ENCODE results near the gene VIPAS39.
A peak's percentile ranks its signal among the peaks of the same experiment; 100 is the strongest.

The VIPAS39 gene

GRCh38 chr14:77469539-77469938 is 12.1 kb upstream of the VIPAS39 start:
- TF ChIP-seq SUZ12 (IDR thresholded peaks at IDR 0.05; ENCODE audit: extremely low read depth, insufficient read depth, insufficient read length) (no peak), YY1 (IDR thresholded peaks at IDR 0.05; ENCODE audit: insufficient read depth, insufficient read length) (no peak), ZNF274 (IDR thresholded peaks at IDR 0.05; ENCODE audit: low read depth, low read length) (no peak)
- Histone ChIP-seq H3K9ac (ENCODE audit: insufficient read length, low read depth) (no peak overlapping the region), H3K4me1 (ENCODE audit: insufficient read depth, insufficient read length) (no peaks in the 10 kb centered on the region), H3K36me3 (ENCODE audit: insufficient read depth, insufficient read length, low read length) (peaks cover 55% of the 10 kb centered on the region), H3K27me3 (ENCODE audit: insufficient read depth, insufficient read length) (no peaks in the 10 kb centered on the region), H3K4me3 (ENCODE audit: insufficient read length, low read depth) (no peak overlapping the region), H3K9me3 (ENCODE audit: insufficient read depth, low read length) (no peaks in the 10 kb centered on the region)
- DNase-seq (ENCODE audit: low read depth, low spot score) = no peak

DNA sequence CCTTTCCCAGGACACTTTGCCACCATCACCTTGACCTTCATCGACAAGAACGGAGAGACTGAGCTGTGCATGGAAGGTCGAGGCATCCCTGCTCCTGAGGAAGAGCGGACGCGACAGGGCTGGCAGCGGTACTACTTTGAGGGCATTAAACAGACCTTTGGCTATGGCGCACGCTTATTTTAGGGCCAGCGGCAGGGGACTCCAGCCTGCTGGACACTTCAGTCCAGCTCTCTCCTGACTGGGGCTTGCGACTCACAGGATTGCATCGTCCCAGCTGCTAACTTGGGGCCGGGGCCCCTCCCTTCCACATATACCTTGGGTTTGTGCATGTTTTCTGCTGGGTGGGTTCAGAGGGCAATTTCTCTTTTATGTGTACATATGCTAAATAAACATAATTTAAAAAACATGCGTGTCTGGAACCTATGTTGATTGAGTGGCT is 11.7 kb upstream of the VIPAS39 start:
- no peak for TF ChIP-seq SUZ12 (IDR thresholded peaks at IDR 0.05; ENCODE audit: extremely low read depth, insufficient read depth, insufficient read length)
- no peak for TF ChIP-seq ZNF274 (IDR thresholded peaks at IDR 0.05; ENCODE audit: low read depth, low read length)
- TF ChIP-seq YY1 (IDR thresholded peaks at IDR 0.05; ENCODE audit: insufficient read depth, insufficient read length) = no peak
- Histone ChIP-seq H3K36me3 (ENCODE audit: insufficient read depth, insufficient read length, low read length) (peaks cover 59% of the 10 kb centered on the region), H3K9ac (ENCODE audit: insufficient read length, low read depth) (no peak overlapping the region)

DNA sequence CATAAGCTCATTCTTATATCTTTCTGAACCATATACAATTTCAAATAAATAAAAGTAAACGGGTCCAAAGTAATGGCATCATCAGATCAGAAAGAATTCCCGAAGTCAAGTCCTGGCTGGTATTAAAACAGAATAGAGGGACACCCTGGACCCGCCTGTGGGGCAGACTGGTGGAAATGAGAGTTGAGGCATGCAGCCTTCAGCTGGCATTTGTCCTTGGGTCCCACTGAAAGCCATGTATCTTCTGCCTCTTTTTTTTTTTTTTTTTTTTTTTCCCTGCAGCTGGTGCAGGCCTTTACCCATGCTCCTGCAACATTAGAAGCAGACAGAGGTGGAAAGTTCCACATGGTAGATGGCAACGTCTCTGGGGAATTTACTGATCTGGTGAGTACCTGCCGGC is 10.4 kb upstream of the VIPAS39 start:
- H3K9me3 ChIP-seq (ENCODE audit: insufficient read depth, low read length) = no peaks in the 10 kb centered on the region
- H3K4me1 ChIP-seq (ENCODE audit: insufficient read depth, insufficient read length) = no peaks in the 10 kb centered on the region
- TF ChIP-seq SUZ12 (IDR thresholded peaks at IDR 0.05; ENCODE audit: extremely low read depth, insufficient read depth, insufficient read length) (no peak), YY1 (IDR thresholded peaks at IDR 0.05; ENCODE audit: insufficient read depth, insufficient read length) (no peak), ZNF274 (IDR thresholded peaks at IDR 0.05; ENCODE audit: low read depth, low read length) (no peak)
- H3K4me3 ChIP-seq (ENCODE audit: insufficient read length, low read depth) = no peak overlapping the region
- no peak for DNase-seq (ENCODE audit: low read depth, low spot score)
- H3K36me3 ChIP-seq (ENCODE audit: insufficient read depth, insufficient read length, low read length) = peaks cover 70% of the 10 kb centered on the region
- no peak overlapping the region for H3K9ac ChIP-seq (ENCODE audit: insufficient read length, low read depth)
- no peaks in the 10 kb centered on the region for H3K27me3 ChIP-seq (ENCODE audit: insufficient read depth, insufficient read length)

More for the DNA sequence above, 11.7 kb upstream of the VIPAS39 start:
- H3K4me1 ChIP-seq (ENCODE audit: insufficient read depth, insufficient read length) = no peaks in the 10 kb centered on the region
- no peaks in the 10 kb centered on the region for H3K27me3 ChIP-seq (ENCODE audit: insufficient read depth, insufficient read length)
- DNase-seq (ENCODE audit: low read depth, low spot score) = no peak
- H3K4me3 ChIP-seq (ENCODE audit: insufficient read length, low read depth) = no peak overlapping the region
- no peaks in the 10 kb centered on the region for H3K9me3 ChIP-seq (ENCODE audit: insufficient read depth, low read length)

- Histone ChIP-seq H3K36me3 (ENCODE audit: insufficient read depth, insufficient read length, low read length) (peaks cover 45% of the 10 kb centered on the region), H3K4me1 (ENCODE audit: insufficient read depth, insufficient read length) (no peaks in the 10 kb centered on the region), H3K9me3 (ENCODE audit: insufficient read depth, low read length) (no peaks in the 10 kb centered on the region), H3K9ac (ENCODE audit: insufficient read length, low read depth) (peak overlapping the region; percentile 98), H3K27me3 (ENCODE audit: insufficient read depth, insufficient read length) (no peaks in the 10 kb centered on the region), H3K4me3 (ENCODE audit: insufficient read length, low read depth) (peak overlapping the region; percentile 95)
- peak; percentile 56 for DNase-seq (ENCODE audit: low read depth, low spot score)
- no peak for TF ChIP-seq YY1 (IDR thresholded peaks at IDR 0.05; ENCODE audit: insufficient read depth, insufficient read length)
- TF ChIP-seq ZNF274 (IDR thresholded peaks at IDR 0.05; ENCODE audit: low read depth, low read length) = no peak
- no peak for TF ChIP-seq SUZ12 (IDR thresholded peaks at IDR 0.05; ENCODE audit: extremely low read depth, insufficient read depth, insufficient read length)
Measured at GRCh38 chr14:77459072-77459723, 1.8 kb upstream of the VIPAS39 start.

- peak overlapping the region; percentile 98 for H3K9ac ChIP-seq (ENCODE audit: insufficient read length, low read depth)
- TF ChIP-seq YY1 (IDR thresholded peaks at IDR 0.05; ENCODE audit: insufficient read depth, insufficient read length) (no peak), ZNF274 (IDR thresholded peaks at IDR 0.05; ENCODE audit: low read depth, low read length) (no peak), SUZ12 (IDR thresholded peaks at IDR 0.05; ENCODE audit: extremely low read depth, insufficient read depth, insufficient read length) (no peak)
- H3K9me3 ChIP-seq (ENCODE audit: insufficient read depth, low read length) = no peaks in the 10 kb centered on the region
- no peaks in the 10 kb centered on the region for H3K4me1 ChIP-seq (ENCODE audit: insufficient read depth, insufficient read length)
- H3K36me3 ChIP-seq (ENCODE audit: insufficient read depth, insufficient read length, low read length) = peaks cover 41% of the 10 kb centered on the region
- DNase-seq (ENCODE audit: low read depth, low spot score) = peak; percentile 3
- H3K4me3 ChIP-seq (ENCODE audit: insufficient read length, low read depth) = peak overlapping the region; percentile 95
- H3K27me3 ChIP-seq (ENCODE audit: insufficient read depth, insufficient read length) = no peaks in the 10 kb centered on the region
Measured at GRCh38 chr14:77458249-77458950, 999 bp upstream of the VIPAS39 start.

DNA sequence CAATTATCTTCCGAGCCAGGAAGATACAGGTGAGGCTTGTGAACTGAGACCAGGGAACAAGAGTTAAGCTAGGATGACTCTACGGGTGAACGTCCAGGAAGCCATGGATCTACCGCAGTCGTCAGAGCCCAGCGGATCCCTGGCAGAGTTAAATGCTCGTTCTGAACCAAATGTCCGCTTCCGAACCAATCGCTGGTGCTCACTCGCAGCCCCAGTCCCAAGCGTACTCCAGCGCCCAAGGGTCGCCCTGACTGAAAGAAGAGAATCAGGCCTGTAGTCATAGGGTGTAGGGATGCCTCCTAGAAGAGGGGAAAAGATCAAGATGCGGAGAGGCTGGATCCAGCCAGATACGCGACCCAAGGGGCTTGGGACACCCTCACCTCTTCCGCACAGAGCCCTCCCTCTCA is 283 bp downstream of the VIPAS39 start:
- no peaks in the 10 kb centered on the region for H3K27me3 ChIP-seq (ENCODE audit: insufficient read depth, insufficient read length)
- peak overlapping the region; percentile 87 for H3K9ac ChIP-seq (ENCODE audit: insufficient read length, low read depth)
- peak; percentile 3 for DNase-seq (ENCODE audit: low read depth, low spot score)
- H3K9me3 ChIP-seq (ENCODE audit: insufficient read depth, low read length) = no peaks in the 10 kb centered on the region
- TF ChIP-seq YY1 (IDR thresholded peaks at IDR 0.05; ENCODE audit: insufficient read depth, insufficient read length) (no peak), ZNF274 (IDR thresholded peaks at IDR 0.05; ENCODE audit: low read depth, low read length) (no peak), SUZ12 (IDR thresholded peaks at IDR 0.05; ENCODE audit: extremely low read depth, insufficient read depth, insufficient read length) (no peak)
- peak overlapping the region; percentile 95 for H3K4me3 ChIP-seq (ENCODE audit: insufficient read length, low read depth)
- H3K36me3 ChIP-seq (ENCODE audit: insufficient read depth, insufficient read length, low read length) = peaks cover 37% of the 10 kb centered on the region
- H3K4me1 ChIP-seq (ENCODE audit: insufficient read depth, insufficient read length) = no peaks in the 10 kb centered on the region

- peaks cover 34% of the 10 kb centered on the region for H3K36me3 ChIP-seq (ENCODE audit: insufficient read depth, insufficient read length, low read length)
- no peak overlapping the region for H3K4me3 ChIP-seq (ENCODE audit: insufficient read length, low read depth)
- no peak overlapping the region for H3K9ac ChIP-seq (ENCODE audit: insufficient read length, low read depth)
- TF ChIP-seq ZNF274 (IDR thresholded peaks at IDR 0.05; ENCODE audit: low read depth, low read length) (no peak), YY1 (IDR thresholded peaks at IDR 0.05; ENCODE audit: insufficient read depth, insufficient read length) (no peak), SUZ12 (IDR thresholded peaks at IDR 0.05; ENCODE audit: extremely low read depth, insufficient read depth, insufficient read length) (no peak)
- H3K27me3 ChIP-seq (ENCODE audit: insufficient read depth, insufficient read length) = no peaks in the 10 kb centered on the region
- no peak for DNase-seq (ENCODE audit: low read depth, low spot score)
- H3K4me1 ChIP-seq (ENCODE audit: insufficient read depth, insufficient read length) = no peaks in the 10 kb centered on the region
- H3K9me3 ChIP-seq (ENCODE audit: insufficient read depth, low read length) = no peaks in the 10 kb centered on the region
Measured at GRCh38 chr14:77455966-77456640, 1.3 kb downstream of the VIPAS39 start.
